SHP77 (cell line): ENCODE measurements around the gene DNAJC28.
"Not testable (repeated sequence)": the region's sequence is repeated elsewhere in the genome, so short reads cannot be mapped to it uniquely, and the experiment has no call there.

Source experiments
- DNase-seq, 2 experiments: peaks; one replicate each; lab custom pipeline; 2025; lab: John Stamatoyannopoulos, UW

DNAJC28 gene

DNA sequence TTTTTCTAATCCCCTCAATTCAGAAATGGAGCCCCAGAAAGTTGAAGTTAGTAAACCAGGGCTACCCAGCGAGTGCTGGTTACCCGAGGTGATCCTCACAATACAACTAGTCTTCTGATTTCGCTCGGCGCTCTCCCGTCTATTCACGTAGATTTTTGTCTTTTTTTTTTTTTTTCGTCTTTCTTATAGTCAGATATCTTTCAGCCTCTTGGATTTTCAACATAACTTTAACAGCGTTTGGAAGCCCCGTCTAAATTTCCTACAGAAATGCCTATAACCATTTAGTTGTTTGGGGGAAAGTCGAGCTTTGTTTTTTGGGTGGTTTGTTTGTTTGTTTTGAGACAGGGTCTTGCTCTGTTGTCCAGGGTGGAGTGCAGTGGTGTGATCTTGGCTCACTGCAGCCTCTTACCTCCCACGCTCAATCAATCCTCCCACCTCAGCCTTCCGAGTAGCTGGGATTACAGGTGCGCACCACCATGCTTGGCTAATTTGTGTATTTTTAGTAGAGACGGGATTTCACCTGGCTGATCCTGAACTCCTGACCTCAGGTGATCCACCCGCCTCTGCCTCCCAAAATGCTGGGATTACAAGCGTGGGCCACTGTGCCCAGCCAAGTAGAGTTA lies 10.9 kb downstream of the DNAJC28 start:
- no peak for DNase-seq

DNA sequence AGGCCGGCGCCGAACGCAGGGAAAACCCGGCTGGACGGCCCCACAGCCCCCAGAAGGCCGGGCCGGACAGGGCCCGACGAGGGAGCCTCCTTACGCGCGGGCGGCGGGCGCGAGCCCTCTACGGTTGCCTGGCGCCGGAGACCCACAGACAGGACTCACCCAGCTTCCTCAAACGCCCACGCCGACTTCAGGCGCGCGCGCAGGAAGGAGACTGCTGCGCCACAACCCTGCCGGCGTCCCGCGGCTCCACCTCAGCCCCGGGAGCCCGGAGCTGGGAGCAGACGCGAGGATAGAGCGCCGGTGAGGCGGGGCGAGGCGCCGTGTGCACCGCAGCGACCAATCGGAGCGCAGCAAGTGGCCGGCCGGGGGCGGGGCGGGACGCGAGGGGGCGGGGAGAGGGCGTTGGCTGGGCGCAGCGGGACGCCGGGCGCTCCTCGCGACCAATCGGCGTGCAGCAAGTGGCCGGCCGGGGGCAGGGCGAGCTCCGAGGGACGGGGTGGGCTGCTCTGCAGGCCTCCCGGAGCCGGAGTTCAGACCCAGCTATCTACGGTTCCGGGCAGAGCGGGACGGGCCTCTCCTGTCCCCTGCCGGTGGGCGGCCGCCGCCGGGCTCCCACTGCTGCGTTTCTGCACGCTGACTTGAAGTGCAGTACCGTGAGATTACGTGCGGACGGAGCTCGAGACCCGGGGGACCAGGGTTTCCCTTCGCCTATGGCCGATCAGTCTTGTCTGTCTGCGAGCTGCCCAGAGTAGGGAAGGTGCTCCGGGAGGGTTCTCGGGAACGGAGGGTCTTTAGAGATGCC lies 11.6 kb downstream of the DNAJC28 start, which contains the start of gene TMEM50B:
Gene TMEM50B (minus strand): TSS at position 296 of the 802 bp plus-strand sequence. CDS start 11,089 bp downstream, outside the sequence.
- DNase-seq = peak; percentile 92 to 94

DNA sequence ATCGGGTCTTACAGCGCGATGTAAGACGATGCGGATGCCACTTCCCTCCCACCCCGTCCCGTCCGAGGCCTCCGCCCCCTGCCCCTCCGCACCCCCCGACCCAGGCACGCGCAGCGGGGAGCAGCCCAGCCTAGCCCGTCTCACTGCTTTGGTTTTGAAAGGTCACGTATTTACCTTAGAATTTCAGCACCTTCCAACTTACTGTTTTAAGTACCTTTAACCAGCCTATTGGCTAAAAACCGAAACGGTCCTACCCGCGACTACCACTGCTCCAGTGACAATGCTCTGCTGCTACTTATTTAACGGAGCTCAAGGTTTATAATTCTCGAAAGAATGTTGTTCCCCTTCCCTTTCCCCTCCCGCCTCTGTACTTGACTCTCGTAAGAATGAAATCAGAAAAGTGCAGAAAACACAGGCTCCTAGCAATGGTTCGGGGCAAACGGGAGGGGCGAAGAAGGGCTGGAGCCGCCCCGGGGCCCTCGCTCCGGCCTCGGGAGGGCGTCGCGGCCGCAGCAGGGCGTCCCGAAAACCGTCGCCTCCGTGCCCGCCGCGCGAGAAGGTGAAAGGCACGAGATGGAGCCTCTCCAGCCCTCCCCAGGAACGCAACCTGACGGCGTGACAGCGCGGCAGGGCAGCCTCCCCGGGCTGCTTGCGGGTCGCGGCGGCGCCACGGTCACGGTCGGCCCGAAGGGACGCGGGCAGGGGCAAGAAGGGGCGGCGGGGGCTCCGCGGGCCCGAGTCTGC lies 12.4 kb downstream of the DNAJC28 start:
- no peak for DNase-seq

DNA sequence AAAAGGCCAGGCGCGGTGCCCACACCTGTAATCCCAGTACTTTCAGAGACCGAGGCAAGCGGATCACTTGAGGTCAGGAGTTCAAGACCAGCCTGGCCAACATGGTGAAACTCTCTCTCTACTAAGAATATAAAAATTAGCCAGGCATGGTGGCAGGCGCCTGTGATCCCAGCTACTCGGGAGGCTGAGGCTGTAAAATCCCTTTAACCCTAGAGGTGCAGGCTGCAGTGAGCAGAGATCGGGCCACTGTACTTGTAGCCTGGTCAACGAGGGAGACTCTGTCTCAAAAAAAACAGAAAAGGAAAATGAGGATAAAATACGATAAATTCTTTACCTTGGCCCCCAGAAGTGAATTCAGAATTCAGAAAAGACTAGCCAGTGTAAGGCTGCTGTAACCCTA lies 13.3 kb downstream of the DNAJC28 start:
- DNase-seq = no peak

DNA sequence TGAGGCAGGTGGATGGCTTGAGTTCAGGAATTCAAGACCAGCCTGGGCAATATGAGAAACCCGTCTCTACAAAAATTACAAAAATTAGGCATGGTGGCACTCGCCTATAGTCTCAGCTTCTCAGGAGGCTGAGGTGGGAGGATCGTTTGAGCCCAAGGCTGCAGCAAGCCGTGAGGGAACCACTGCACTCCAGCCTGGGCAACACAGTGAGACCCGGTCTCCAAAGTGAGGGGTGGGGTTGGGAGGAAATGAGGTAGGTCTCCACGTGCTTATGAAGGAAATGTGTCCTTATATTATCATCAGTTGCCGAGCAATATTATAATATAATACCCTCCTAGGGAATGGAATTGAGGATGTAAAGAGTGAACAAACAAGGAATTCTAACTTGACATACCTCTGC lies 14.4 kb downstream of the DNAJC28 start:
- no peak for DNase-seq

DNA sequence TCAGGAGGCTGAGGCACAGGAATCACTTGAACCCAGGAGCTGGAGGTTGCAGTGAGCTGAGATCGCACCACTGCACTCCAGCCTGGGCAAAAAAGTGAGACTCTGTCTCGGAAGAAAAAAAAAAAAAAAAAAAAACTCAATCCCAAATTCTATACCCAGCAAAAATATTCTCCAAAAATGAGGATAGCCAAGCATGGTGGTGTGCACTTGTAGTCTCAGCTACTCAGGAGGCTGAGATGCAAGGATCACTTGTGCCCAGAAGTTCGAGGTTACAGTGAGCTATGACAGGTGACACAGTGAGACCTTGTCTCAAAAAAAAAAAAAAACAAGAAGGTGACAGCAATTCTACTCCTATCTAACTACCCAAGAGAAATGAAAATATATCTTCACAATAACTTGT lies 18.2 kb downstream of the DNAJC28 start:
- DNase-seq = no peak

DNA sequence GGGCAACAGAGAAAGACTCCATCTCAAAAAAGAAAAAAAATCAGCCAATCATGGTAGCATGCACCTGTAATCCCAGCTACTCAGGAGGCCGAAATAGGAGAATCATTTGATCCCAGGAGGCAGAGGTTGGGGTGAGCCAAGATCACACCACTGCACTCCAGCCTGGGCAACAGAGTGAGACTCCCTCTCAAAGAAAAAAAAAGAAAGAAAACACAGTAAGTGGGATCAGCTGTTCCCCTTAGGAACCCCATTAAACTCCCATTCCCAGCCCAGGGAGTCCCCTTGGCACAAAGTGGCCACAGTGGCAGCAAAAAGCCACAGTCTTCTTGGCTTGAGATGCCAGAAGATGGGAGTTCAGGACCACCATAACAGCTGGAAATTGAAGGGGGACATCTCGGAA lies 20.8 kb downstream of the DNAJC28 start:
- no peak for DNase-seq

DNA sequence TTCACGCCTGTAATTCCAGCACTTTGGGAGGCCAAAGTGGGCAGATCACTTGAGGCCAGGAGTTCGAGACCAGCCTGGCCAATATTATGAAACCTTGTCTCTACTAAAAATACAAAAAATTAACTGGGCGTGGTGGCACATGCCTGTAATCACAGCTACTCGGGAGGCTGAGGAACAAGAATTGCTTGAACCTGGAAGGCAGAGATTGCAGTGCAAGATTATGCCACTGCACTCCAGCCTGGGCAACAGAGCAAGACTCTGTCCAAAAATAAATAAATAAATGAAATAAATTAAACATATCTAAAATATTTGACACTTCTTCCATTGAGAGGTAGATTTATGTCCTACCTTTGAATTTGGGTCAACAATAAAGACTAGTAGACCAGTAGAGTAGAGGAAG lies 22.3 kb downstream of the DNAJC28 start:
- DNase-seq = not testable (repeated sequence)

DNA sequence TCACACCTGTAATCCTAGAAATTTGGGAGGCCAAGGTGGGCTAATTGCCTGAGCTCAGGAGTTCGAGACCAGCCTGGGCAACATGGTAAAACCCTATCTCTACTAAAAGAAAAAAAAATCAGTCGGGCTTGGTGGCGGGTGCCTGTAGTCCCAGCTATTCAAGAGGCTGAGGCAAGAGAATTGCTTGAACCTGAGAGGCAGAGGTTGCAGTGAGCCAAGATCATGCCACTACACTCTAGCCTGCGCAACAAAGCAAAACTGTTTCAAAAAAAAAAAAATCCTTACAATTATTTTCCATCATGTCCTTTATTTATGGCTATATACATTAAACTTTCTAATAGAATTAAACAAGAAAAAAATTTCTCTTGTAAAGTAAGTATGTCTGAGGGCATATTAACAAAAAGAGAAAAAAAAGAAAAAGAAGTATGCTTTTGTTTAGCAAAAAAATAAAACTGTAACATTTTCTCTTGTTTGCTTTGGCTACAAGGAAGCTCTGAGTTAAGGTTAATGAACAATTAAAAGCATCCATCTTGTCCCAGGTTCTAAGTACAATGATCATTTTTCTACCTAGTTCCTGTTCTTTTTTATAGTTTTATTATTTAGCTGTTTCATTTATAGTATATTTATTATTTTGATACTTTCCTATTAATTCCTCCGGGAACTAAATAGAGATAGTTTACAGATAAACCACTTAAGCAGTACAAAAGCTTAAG lies 29.8 kb downstream of the DNAJC28 start:
- DNase-seq = no peak

DNA sequence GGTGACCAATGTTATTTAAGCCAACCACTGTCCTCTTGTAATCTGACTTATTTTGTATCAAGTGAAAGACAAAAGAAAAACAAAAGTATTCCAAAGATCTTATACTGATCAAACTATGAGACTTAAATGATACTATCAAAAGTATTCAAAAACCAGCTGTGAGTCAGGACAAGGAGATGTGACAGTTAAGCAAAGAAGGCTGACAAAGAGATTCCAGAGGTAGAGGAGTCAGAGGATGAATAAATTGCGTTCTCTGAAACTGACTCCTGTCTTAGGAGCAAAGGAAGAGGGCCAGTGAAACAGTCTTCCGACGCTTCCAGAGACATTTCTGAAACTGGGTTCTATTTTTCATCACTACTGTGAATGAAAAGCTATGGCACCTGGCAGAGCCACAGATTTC lies 32.7 kb downstream of the DNAJC28 start:
- no peak for DNase-seq

DNA sequence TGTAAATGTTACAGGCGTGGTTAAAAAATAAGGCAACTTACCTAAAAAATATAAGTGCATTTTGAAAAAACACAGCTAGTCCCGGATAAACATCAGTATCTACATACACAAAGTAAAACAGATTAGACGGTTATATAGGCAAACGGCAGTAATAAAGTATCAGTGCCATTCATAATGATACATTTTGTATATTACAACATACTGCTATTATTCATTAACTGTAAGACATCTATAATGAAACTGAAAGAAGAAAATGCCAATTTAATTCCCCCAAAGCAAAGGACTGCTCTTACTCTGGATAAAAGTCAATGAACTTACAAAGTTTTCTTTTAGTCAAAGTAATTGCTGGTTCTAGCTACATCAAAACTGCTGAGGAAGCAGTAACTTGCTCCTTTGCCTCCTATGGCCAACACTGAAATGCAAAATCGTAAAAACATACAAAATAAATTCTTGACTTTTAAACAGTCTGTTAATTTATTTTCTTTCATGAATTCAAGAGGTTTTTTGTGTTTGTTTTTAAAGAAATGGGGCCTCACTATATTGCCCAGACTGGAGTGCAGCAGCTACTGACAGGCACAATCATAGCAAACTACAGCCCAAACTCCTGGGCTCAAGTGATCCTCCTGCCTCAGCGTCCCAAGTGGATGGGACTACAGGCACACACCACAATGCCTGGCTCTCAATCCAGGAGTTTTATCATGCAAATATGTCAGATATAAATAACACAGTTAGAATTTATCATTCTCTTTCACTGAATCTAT lies 35.6 kb downstream of the DNAJC28 start:
- DNase-seq = no peak

DNA sequence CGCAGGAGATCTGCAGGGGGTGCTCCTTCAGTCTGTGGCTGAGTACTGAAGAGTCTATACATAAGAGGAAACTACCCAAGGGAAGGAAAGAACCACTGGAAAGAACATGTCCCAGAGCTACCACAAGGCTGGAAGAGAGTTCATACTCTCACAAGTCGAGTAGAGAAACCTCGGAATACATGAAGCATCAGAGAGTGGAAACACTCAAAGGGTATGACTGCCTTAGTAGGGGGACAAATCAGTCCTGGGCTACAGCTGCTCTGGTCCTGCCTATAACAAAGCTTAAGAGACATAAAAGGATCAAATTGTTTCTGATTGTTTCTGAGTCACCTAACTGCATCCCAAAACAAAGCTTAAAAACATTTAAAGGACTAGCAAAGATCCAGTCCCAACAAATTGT lies 39.2 kb downstream of the DNAJC28 start:
- DNase-seq = no peak

DNA sequence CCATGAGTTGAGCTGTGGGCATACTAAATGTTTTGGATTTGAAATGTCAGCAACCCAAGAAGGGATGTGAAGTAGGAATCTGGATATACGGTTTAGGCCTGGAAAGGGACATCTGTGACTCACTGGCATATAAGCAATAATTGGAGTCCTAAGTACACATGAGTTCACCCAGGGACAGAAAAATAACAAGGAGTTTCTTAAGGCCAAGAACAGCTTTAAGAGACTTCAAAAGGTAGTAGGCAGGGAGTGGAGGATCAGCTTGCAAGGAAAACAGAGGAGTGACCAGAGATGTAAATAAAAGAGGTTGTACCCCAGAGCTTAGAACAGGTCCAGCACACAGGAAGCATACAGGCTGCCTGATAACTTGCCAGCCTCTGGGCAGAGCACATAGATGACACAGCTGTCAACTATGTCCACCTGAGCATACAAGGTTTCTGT lies 39.9 kb downstream of the DNAJC28 start:
- DNase-seq = peak in 1 of 2 experiments; percentile 15

DNA sequence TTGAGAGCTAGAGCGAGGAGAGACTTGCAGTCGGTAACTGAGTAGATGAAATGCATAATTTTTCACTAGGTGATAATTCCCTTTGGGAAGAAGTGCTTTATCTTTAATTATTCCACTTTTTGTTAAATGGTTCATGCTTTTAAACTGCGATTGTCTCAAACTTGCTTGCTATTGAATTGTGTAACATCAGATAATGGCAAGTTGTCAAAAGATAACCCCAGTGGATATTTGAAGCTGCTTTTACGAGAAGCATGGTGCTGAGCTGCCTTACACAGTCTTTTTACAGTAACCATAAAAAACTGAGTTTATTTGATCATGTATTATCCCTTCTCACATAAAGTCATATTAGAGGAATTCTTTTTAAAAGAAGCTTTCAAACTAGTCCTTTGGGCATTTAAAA lies 41.9 kb downstream of the DNAJC28 start:
- no peak for DNase-seq

DNA sequence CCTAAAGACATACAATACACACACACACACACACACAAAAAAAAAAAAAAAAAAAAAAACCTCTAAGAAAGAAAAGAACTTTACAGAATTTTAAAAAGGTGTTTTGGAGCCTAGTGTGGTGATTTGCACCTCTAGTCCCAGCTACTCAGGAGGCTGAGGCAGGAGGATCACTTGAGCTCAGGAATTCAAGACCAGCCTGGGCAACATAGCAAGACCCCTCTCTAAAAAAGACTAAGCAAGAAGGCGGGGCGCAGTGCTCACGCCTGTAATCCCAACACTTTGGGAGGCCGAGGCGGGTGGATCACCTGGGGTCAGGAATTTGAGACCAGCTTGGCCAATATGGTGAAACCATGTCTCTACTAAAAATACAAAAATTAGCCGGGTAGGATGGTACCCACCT lies 44.9 kb downstream of the DNAJC28 start:
- DNase-seq = not testable (repeated sequence)

DNA sequence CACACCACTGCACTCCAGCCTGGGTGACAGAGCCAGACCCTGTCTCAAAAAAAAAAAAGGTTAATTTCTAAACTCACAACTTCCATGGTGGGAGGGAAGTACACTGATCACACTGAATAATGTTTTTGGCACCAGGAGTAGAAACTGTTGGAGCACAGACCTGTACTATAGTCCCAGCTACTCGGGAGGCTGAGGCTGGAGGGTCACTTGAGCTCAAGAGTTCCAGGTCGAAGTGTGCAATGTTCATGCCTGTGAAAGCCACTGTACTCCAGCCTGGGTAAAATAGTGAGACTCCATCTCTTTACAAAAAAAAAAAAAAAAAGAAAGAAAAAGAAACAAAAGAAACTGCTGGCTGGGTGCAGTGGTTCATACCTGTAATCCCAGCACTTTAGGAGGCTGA lies 47.0 kb downstream of the DNAJC28 start:
- no peak for DNase-seq

DNA sequence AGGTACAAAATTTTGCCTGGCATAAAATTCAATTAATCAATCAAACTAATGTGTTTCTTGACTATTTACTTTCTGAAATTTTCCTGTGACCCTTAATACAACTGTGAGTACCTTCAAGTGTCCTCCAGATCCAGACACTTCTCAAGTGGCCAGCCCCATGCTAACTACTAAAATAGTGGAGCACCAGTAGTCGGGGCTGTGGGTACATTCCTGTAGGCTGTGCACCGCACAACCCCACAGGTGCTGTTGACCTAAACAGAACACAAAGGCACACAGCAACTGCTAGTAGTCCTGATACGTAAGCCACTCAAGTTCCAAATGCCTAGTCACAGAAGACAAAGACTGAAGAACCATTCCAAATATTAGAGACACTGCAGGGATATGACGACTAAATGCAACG lies 48.3 kb downstream of the DNAJC28 start:
- no peak for DNase-seq

DNA sequence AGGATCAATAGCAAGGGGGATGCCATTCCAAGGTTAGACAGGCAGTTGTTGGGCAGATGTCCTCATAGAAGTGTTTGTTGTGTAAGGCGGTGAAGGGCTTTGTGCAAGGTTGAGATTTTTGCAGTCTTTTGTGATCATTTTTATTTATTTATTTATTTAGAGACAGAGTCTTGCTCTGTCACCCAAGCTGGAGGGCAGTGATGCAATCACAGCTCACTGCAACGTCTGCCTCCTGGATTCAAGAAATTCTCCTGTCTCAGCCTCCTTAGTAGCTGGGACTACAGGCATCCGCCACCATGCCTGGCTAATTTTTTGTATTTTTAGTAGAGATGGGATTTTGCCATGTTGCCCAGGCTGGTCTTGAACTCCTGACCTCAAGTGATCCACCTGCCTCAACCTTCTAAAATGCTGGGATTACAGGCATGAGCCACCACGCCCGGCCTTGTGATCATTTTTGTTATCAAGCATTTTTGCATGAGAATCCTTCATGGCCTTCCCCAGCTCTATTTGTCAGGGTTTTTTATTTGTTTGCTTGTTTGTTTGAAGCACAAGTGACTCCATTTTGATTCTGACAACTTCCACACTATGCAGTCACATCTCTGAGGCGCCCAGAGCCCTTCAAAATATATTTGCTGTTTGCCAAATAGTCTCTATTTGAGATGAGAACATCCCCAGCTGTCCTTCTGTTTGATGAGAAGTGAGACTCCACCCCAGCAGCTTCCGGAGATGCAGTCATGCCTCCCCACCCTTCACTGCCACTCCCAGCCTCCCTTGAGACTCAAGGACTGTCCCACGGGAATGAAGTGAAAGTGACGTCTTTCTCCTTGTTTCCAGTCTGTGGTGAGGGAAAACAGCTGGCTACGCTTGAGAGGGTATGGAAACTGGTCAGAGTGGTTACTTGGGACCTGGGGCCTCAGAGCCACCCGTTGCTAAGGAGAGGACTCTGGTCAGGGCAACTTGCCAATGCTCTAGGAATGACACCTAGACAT lies 49.7 kb downstream of the DNAJC28 start:
- DNase-seq = peak; percentile 90 to 91
